C4-2B (cell line): ENCODE results near the gene PCDHB13.
"Not testable (repeated sequence)": the region's sequence is repeated elsewhere in the genome, so short reads cannot be mapped to it uniquely, and the experiment has no call there.

ENCODE experiments used
- CTCF ChIP-seq: fragments of 450-650 bp; conservative IDR thresholded peaks from 2 replicates; pipeline ENCODE4 v1.5.1; 2017; ENCODE audit warnings: mild to moderate bottlenecking
- ZFX ChIP-seq: fragments of 450-650 bp; IDR thresholded peaks from 2 replicates; pipeline ENCODE4 v1.6.1; 2017

GRCh38 chr5:141214583-141214982 is 864 bp downstream of the PCDHB13 start:
- not testable (repeated sequence) for TF ChIP-seq CTCF, ZFX
